Measurements from ENCODE around the gene FRMD1.

The FRMD1 gene

GRCh38 chr6:168039849-168040248 lies 39.2 kb downstream of the FRMD1 start:
- no peak for DNase-seq
- TF ChIP-seq CTCF (IDR thresholded peaks at IDR 0.05; ENCODE audit: low read depth, low read length, missing control alignments): no peak
- H3K27ac ChIP-seq: no peak overlapping the region
- in situ Hi-C loops (cut with HindIII; ENCODE audit: low pct_ligation_motif_present, low sequenced_read_pairs): no loop called here
- H3K36me3 ChIP-seq (replicated peaks): no peaks in the 10 kb centered on the region
- no peak overlapping the region for H3K4me3 ChIP-seq (ENCODE audit: low read depth, low read length)
- no peaks in the 10 kb centered on the region for H3K27me3 ChIP-seq (replicated peaks)

GRCh38 chr6:168039301-168039700 lies 39.7 kb downstream of the FRMD1 start:
- Histone ChIP-seq H3K36me3 (replicated peaks) (no peaks in the 10 kb centered on the region), H3K27ac (no peak overlapping the region), H3K27me3 (replicated peaks) (no peaks in the 10 kb centered on the region), H3K4me3 (ENCODE audit: low read depth, low read length) (no peak overlapping the region)
- TF ChIP-seq CTCF (IDR thresholded peaks at IDR 0.05; ENCODE audit: low read depth, low read length, missing control alignments): no peak
- in situ Hi-C loops (cut with HindIII; ENCODE audit: low pct_ligation_motif_present, low sequenced_read_pairs): no loop called here
- DNase-seq: no peak

- DNase-seq: no peak
- H3K27ac ChIP-seq: no peak overlapping the region
- H3K4me3 ChIP-seq (ENCODE audit: low read depth, low read length): no peak overlapping the region
- TF ChIP-seq CTCF (IDR thresholded peaks at IDR 0.05; ENCODE audit: low read depth, low read length, missing control alignments): no peak
- H3K27me3 ChIP-seq (replicated peaks): no peaks in the 10 kb centered on the region
- in situ Hi-C loops (cut with HindIII; ENCODE audit: low pct_ligation_motif_present, low sequenced_read_pairs): no loop called here
- H3K36me3 ChIP-seq (replicated peaks): no peaks in the 10 kb centered on the region
Measured at GRCh38 chr6:168038576-168039140, 40.4 kb downstream of the FRMD1 start.

GRCh38 chr6:168037856-168038255 lies 41.2 kb downstream of the FRMD1 start:
- no peak for DNase-seq
- Histone ChIP-seq H3K27ac (no peak overlapping the region), H3K4me3 (ENCODE audit: low read depth, low read length) (no peak overlapping the region), H3K36me3 (replicated peaks) (no peaks in the 10 kb centered on the region), H3K27me3 (replicated peaks) (no peaks in the 10 kb centered on the region)
- in situ Hi-C loops (cut with HindIII; ENCODE audit: low pct_ligation_motif_present, low sequenced_read_pairs): no loop called here
- TF ChIP-seq CTCF (IDR thresholded peaks at IDR 0.05; ENCODE audit: low read depth, low read length, missing control alignments): no peak

GRCh38 chr6:168037242-168037641 lies 41.8 kb downstream of the FRMD1 start:
- no peak overlapping the region for H3K27ac ChIP-seq
- no peak overlapping the region for H3K4me3 ChIP-seq (ENCODE audit: low read depth, low read length)
- no peak for TF ChIP-seq CTCF (IDR thresholded peaks at IDR 0.05; ENCODE audit: low read depth, low read length, missing control alignments)
- in situ Hi-C loops (cut with HindIII; ENCODE audit: low pct_ligation_motif_present, low sequenced_read_pairs): no loop called here
- H3K27me3 ChIP-seq (replicated peaks): no peaks in the 10 kb centered on the region
- H3K36me3 ChIP-seq (replicated peaks): no peaks in the 10 kb centered on the region
- DNase-seq: no peak

Measured in brain microvascular endothelial cell (primary cell).